Choroid plexus epithelial cell (primary cell): Measurements from ENCODE around the gene ATXN1.
A peak's percentile ranks its signal among the peaks of the same experiment; 100 is the strongest.

Source experiments
- DNase-seq: peaks from one replicate; pipeline ENCODE4 v3.0.0-alpha.2; 2010; ENCODE audit warnings: low read depth
- H3K4me3 ChIP-seq: 2 replicates; pipeline ENCODE4 v1.5.1; 2011; ENCODE audit warnings: low read depth, mild to moderate bottlenecking, control low read depth, low read length, moderate library complexity
- TF ChIP-seq, protein P1 (sequence below): conservative IDR thresholded peaks from 2 replicates; pipeline ENCODE4 v1.5.1; 2011; ENCODE audit warnings: low read depth, mild to moderate bottlenecking, control low read depth, inconsistent platforms, low read length, moderate library complexity

Gene ATXN1

DNA sequence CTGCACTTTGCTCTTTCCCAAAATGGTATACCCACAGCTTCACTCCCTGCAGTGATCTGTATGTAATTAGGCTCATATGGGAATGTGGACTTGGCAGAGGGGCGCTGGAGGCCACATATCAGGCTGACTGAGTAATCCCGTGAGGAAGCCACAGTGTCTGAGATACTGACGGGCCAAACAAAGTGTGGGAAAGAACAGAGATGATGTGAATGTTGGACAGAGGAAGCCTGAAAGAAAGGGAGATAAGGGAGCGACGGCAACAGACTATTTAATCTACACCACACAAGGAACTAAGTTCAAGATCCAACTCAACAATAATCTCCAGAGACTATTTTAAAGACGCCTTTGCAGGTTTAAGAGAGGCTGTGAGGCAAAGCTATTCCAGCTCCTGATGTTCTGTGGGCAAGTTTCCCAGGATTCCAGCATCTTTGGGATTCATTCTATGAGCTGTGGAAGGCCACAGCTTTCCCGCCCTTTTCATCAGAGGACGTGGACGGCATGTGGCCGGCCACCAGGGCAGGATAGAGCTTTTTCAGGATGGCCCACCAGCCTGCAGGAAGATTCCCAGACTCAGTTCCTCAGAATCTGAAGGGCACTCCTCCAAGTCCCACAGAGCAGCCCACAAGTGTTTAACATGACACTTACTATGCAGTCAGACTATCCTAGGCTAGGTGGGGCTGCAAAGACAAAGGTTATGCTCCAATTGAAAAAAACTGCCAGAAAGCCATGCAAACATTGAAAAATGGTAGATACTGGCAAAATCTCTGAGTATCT, 237.5 kb downstream of the ATXN1 start:
- no peak overlapping the region for H3K4me3 ChIP-seq

DNA sequence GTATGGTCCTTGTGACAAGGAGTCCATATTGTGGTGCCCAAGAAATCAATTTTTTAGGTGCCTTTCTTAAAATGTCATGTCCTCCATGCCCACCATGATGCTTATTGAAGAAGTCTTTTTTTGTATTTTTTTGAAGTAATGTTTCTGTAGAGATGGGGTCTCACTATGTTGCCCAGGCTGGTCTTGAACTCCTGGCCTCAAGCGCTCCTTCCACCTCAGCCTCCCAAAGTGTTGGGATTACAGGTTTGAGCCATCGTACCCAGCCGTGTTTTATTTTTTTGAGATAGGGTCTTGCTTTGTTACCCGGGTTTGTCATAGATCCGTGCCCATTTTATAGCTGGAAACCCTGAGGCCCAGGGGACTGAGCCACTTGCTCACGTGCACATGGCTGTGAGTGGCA, 238.3 kb downstream of the ATXN1 start:
- no peak overlapping the region for H3K4me3 ChIP-seq
- TF ChIP-seq, protein P1, sequence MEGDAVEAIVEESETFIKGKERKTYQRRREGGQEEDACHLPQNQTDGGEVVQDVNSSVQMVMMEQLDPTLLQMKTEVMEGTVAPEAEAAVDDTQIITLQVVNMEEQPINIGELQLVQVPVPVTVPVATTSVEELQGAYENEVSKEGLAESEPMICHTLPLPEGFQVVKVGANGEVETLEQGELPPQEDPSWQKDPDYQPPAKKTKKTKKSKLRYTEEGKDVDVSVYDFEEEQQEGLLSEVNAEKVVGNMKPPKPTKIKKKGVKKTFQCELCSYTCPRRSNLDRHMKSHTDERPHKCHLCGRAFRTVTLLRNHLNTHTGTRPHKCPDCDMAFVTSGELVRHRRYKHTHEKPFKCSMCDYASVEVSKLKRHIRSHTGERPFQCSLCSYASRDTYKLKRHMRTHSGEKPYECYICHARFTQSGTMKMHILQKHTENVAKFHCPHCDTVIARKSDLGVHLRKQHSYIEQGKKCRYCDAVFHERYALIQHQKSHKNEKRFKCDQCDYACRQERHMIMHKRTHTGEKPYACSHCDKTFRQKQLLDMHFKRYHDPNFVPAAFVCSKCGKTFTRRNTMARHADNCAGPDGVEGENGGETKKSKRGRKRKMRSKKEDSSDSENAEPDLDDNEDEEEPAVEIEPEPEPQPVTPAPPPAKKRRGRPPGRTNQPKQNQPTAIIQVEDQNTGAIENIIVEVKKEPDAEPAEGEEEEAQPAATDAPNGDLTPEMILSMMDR: no peak
- DNase-seq: no peak

More for the DNA sequence above, 237.5 kb downstream of the ATXN1 start:
- TF ChIP-seq, protein P1: peak; percentile 23
- peak; percentile 95 for DNase-seq

DNA sequence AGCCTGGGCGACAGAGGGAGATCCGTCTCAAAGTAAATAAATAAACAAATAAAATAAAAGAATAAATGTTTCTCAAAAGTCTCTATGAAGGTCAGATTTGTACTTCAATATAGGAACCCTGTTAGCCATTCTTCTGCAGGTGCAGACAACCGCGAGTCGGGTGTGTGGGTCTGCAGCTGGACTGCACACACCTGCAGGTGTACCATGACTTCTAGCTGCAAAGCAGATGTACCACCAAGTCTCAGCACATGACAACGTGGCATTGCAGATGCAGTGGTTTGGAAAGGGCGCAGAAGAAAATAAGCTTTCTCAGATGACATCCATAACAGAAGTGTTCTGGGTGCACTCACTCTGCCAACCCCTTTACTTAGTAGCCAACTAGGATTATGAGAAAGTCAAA, 239.7 kb downstream of the ATXN1 start:
- TF ChIP-seq, protein P1: no peak
- no peak for DNase-seq
- no peak overlapping the region for H3K4me3 ChIP-seq

DNA sequence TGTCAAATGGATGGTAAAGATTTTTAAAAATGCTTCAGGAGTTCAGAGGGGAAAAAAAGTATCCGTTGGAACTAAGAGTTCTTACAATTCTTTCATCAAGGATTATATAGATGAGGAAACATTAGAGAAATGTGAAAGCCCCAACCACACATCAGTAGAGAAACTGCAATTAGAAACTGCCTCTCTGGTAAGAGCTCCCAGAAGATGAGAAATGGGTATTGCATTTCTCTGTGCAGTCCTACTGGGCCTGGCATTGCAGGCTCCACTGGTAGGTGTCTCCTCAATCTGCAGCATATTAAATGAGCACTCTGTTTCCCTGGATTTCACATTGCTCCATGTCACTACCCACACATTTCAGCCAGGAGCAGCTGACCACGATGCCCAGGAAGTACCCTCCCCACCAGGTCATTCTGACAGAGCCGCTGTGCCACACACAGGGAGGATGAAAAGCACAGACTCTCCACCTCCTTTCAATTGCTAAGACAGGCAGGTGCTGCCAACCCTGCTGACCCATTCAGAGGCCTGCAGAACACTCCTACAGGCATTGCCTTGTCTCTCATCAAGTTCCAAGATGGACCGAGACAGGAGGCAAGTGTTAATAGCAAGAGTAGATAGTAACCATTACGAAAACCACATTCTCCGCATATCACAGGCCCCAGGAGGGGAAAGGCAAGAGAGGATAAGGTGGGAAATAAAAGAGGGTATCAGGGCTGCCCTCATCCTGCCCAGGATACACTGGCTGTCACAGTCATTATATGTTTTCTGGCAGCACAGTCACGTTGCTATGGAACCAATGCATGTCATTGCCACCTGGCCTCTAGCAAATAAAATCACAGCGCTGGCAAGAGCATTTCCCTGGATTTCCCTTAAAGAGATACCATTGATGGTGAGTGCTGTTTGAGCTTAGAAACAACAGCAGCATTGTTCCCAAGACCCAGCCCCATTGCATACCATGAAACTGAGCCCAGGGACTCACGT, 241.7 kb downstream of the ATXN1 start:
- H3K4me3 ChIP-seq: no peak overlapping the region
- DNase-seq: no peak
- TF ChIP-seq, protein P1: no peak

DNA sequence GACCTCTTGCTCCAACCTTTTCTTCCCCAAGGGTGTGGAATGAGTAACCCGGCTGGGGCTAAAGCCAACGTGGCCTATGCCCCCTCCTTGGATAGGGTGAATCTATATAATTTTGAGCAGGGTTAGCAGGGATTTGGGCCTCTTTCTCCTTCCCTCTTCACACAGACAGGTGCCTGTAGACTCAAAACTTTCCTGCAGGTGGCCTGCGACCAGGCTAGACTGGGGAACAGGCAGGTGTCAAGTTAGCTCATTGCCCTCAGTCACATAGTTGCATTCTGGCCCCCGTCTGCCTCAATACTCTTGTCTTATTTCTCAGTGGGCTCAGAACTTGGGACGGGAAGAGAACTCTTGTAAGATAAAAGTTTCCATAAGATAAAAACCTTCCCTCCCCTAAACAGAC, 243.0 kb downstream of the ATXN1 start:
- no peak overlapping the region for H3K4me3 ChIP-seq
- TF ChIP-seq, protein P1: no peak
- DNase-seq: no peak

DNA sequence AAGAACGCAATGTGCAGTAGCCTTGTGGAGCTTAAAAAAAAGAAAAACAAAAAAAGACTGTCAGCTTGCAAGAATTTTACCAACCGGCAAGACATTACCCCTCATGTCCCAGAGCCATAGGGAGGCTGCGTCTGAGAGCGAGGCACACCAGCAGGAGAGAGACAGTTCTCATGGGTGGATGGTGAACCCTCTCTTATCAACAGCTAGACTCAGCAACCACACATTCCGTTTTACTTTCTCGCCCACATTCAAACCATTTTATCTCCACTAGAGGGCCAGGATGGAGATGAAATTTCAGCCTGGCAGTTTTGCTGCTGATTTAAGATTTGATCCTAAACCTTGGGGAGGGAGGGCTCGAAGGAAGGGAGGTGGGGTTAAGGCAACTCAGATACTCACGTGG, 247.0 kb downstream of the ATXN1 start:
- peak; percentile 88 for DNase-seq
- H3K4me3 ChIP-seq: no peak overlapping the region
- TF ChIP-seq, protein P1: peak; percentile 80
